ENCODE results near the gene MAST1.

GRCh38 chr19:12800923-12801465 is 37.3 kb upstream of the MAST1 start:
- no peak for TF ChIP-seq CTCF (IDR thresholded peaks at IDR 0.05)
- no peak for TF ChIP-seq POLR2A (IDR thresholded peaks at IDR 0.05)
